Right ventricle myocardium superior (tissue), 1 donor: Measurements from ENCODE around the gene SCCPDH. TPM values are rescaled to one million over a fixed set of nuclear protein-coding genes. Genes with fewer than 3 reads are reported as not detected.
A peak's percentile ranks its signal among the peaks of the same experiment; 100 is the strongest.
"Not testable (repeated sequence)": the region's sequence is repeated elsewhere in the genome, so short reads cannot be mapped to it uniquely, and the experiment has no call there.

Source experiments
- ATAC-seq: fragments of 200-7000 bp; cut with Tn5 transposase; one replicate; pipeline ENCODE4 v1.9.1; 2020; ENCODE audit warnings: mild to moderate bottlenecking; ENCODE audit not compliant: poor library complexity
- DNase-seq: peaks from one replicate; pipeline ENCODE4 v3.0.0-alpha.2; 2020
- intact Hi-C: fragments of 100-400 bp; cut with DNase I; formaldehyde crosslinking; loops from one replicate; pipeline ENCODE4 v1.11.2; 2022
- long read RNA-seq: library from polyadenylated mRNA; unstranded; transcript quantifications from one replicate; pipeline ENCODE4 v2.0.0, GENCODE V29; 2021
- total RNA-seq: library from RNA; stranded (reverse); fragmentation: NEBNext Ultra II Directional; extraction: Animal tissue kit (Norgen Biotek cat#: 25700); gene quantifications from one replicate; pipeline ENCODE4 v1.2.1, GENCODE V29; 2021
- donor health status: DM: no; HTN: yes; CAD: no; lungs with severe emphysema.

SCCPDH gene
- total RNA-seq = 27.6 TPM
- long read RNA-seq, transcript SCCPDH-201 (12 exons, 2,503 nt) = major isoform, 117 of 124 reads
- long read RNA-seq, partial matches to known transcripts = 2 of 124 reads
- long read RNA-seq, other reads (novel, unspliced or antisense) = 5 of 124 reads

DNA sequence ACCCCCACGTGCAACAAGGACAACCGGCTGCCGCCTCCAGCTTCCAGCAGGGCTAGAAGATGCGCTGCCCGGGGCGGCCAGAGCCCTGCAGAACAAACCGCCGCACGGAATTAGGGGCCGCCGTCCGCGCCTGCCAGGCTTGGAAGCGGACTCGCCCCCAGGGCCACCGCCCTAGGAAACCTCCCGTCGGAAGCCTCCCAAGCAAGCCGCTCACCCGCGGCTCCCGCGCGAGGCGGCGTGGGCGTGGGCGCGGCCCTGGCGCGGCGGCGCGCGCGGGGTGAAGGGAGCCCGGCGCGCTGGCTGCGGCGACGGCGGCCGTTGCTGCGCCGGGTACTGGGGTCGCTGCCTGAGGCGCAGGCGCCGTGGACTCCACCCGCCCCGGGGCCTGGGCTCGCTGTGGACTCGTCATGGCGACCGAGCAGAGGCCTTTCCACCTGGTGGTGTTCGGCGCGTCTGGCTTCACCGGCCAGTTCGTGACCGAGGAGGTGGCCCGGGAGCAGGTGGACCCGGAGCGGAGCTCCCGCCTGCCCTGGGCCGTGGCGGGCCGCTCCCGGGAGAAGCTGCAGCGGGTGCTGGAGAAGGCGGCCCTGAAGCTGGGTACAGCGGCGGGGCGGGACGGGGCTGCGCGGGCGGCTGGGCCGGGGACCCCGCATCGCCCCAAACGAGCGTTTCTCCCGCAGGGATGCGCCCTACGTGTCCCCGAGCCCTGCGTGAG lies at the start of gene SCCPDH:
TSS of gene SCCPDH (plus strand) at position 394 of the 715 bp plus-strand sequence. CDS start at position 408, 14 bp downstream.
- ATAC-seq = peak; percentile 95
- peak; percentile 84 for DNase-seq
- intact Hi-C loops = no loop called here

DNA sequence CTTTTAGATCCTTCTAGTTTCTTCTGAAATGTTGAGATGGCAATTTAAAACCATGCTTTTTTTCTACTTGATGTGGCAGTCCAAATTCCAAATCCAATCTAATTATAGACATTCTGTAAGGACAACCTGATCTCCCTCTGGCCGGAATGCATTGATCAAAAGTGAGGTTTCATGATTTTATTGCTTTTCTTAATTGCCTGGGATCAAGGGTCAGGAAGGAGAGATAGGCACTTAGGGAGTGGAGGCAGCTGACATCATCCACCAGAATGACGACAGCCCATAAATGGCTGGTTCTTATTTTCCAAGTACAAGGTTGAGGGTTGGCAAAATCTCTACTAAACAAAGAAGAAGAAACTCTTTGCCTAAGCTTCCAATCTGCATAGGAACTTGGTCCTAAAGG lies 46.4 kb upstream of the SCCPDH start:
- DNase-seq (no peak), ATAC-seq (no peak)
- intact Hi-C loops = no loop called here

DNA sequence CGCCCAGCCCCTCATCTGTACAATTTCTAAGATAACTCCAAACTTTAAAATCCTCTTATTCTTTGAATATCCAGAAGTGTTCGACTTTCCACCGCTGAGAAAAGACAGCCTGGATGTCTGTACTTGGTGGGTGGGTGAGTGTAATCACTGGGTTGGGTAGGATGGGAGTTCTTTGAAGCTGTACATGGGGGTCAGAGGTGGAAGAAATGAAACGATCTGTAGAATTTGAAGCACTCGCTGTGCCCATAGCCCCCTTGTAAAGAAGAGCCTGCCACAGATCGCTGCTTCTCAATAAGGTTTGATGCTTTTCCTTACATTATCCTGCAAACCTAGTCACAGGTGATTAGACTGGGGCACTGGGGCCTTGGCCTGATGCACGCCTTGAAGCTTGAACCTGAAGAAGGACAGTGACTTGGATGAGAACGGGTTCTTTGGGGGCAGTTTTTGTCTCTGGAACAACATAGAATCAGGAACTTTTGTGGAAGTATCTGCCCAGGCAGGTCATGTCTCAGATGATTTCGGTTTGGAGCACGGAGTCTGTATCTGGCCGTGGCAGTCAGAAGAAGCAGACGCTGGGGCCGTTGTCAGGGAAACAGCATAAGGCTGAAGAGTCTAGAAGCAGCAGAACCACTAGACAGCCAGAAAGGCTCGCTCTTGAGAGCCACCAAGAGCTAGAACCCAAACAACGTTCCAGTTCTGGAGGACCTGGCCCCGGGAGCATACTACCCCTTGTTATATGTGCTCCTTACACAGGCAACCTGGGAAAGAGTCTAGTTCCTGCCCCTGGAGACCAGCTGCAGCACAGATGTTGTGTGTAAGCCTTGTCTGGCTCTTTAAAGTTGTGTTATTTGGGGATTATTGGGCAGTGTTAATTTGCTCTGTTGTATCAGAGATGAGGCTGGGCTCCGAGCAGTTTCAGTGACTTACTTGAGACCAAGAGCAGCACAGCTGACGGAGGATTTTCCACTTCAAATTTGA lies 45.1 kb upstream of the SCCPDH start:
- ATAC-seq = peak; percentile 49
- DNase-seq = no peak
- intact Hi-C loops = no loop called here

DNA sequence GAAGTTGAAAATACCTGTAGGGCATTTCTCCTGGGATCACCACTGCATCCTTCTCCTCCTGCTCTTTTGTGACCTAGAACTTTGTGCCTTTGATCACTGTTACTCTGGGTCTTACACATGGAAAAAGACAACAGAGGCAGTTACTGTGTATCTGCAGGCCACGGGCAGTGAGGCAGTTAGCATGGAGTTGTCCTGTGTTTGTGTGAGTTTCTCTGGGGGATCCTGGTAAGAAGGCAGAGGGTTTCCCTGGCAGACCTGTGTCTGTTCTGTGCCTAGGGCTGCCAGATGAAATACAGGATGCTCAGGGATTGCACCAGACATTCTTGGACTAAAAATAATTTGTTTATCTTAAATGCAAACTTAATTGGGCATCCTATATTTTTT lies 44.4 kb upstream of the SCCPDH start:
- intact Hi-C loops = no loop called here
- DNase-seq (no peak), ATAC-seq (no peak)

DNA sequence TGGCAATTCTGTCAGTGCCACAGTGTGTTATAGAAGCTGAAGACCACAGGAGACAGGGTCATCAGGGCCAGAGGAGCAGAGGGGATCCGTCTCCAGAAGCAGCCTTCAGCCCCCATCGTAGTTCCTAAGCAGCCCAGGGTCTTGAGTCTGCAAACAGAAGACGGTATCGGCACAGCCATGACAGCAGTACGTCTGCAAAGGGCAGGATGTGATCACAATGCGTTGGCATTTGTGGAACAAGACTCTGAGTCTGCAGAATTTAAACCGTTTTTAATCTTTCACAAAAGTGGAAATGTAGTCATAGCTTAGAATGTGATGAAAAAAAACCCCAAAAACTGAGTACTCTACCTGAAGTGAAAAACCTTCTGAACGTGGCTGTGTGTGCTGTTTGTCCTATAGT lies 44.0 kb upstream of the SCCPDH start:
- intact Hi-C loops = no loop called here
- ATAC-seq (no peak), DNase-seq (no peak)

- peak; percentile 3 for ATAC-seq
- intact Hi-C loops = no loop called here
Measured at GRCh38 chr1:246680696-246681130, 43.5 kb upstream of the SCCPDH start.

DNA sequence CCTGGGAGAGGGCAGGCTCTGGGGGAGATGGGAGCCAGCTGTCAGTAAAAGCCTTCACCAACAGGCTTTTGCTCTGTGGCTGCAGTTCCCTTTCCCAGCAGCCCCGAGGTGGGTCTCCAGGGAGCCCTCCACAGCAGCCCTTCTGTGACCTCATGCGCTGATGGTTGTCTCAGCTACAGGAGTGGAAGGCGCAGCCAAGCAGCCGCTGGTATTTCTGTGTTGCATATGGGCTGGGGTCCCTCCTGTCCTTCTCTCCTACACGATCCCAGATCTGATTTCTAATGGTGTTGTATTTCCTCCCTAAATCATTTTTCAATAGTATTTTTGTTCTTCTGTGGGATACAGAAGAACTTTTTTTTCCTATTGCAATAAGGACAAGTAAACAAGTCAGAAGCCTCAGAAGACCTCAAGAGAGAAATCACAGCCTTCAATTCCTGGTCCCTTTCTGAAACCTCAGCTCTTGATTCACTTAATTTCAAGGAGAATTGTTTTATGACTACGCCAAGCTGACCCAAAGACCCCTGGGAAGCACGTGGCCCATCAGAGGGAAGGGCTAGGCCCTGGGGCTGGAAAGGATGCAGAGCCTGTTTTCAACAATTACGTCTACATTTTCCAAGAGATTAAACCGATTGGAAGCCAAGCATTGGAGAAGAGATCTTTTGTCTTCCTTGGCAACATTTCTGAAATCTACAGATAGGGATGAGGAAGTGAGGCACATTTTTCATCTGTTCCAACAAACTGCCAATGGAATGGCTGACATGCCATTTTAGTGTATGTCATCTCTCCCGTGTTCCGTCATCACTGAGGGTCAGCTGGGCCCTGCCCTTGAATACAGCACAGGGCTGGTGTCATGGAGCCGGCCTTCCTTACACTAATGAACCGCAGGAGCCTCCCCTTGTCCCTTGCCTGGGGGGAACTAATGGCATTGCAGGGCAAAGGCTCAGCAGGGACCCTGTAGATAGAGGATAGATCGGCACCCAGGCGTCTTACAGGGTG lies 42.0 kb upstream of the SCCPDH start:
- intact Hi-C loops = no loop called here
- peak; percentile 77 for DNase-seq
- peak; percentile 79 for ATAC-seq

More at GRCh38 chr1:246680696-246681130, 43.5 kb upstream of the SCCPDH start:
- DNase-seq = no peak

DNA sequence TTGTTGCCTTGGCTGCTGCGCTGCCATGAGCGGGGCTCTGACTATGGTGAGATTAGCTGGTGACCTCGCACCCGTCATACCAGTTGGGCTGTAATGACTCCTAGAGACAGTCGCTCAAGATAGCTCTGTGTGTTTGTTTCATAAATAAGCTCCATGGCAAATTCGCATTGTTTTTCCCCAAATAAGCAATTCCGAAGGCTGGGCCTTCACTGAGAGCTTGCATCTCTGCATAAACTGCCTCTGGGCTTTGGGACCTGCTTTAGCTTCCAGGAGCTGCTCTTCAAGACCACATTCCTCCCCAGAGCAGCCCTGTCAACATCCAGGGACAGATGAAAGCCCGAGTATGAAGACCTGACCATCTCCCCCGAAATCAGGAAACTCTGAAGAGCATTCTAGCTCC lies 40.7 kb upstream of the SCCPDH start:
- DNase-seq (no peak), ATAC-seq (no peak)
- intact Hi-C loops = no loop called here

- intact Hi-C loops = no loop called here
- no peak for ATAC-seq
- DNase-seq = no peak
Measured at GRCh38 chr1:246687002-246687401, 37.2 kb upstream of the SCCPDH start.

- DNase-seq = peak; percentile 58
- intact Hi-C loops = no loop called here
- ATAC-seq = peak; percentile 95
Measured at GRCh38 chr1:246689409-246690008, 34.7 kb upstream of the SCCPDH start.

GRCh38 chr1:246690100-246690499 lies 34.1 kb upstream of the SCCPDH start:
- DNase-seq (no peak), ATAC-seq (no peak)
- intact Hi-C loops = no loop called here

DNA sequence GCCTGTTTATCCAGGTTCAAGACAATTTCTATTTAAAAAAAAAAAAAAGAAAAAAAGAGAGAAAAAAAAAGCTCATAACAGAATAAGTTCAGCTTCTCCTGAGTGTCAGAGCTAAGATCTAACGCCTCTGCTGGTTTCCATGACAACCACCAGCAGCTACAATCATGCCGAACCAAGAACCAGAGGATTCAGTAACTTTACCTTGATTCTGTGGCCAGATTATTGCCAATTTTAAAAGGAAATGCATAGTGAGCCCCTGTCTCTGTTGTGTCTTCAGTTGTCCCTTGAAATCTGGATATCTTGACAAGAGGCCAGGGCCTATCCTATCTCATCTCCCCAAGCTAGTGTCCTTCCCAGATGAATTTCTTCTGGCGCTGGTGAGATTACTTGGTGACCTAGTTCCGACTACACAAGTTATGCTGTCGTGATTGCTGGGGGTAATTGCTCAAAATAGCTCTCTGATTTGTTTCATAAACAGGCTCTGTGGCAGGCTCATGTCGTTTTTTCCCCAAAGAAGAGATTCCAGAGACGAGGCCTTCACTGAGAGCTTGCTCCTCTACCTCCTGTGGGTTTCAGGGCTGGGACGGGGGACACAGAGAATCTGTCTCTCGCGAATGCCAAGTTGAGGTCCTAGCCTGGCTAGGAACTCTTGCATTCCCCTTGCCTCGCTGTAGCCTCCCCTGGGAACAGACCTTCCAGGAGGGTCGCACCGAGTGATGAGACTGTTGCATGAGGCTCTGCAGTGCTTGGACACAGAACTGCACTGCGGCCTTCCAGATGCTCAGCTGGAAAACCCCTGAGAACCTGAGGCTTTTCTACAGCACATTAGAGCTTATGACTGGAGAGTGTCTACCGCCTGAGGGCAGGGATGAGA lies 32.4 kb upstream of the SCCPDH start:
- DNase-seq (no peak), ATAC-seq (peak; percentile 40)
- intact Hi-C loops = no loop called here

DNA sequence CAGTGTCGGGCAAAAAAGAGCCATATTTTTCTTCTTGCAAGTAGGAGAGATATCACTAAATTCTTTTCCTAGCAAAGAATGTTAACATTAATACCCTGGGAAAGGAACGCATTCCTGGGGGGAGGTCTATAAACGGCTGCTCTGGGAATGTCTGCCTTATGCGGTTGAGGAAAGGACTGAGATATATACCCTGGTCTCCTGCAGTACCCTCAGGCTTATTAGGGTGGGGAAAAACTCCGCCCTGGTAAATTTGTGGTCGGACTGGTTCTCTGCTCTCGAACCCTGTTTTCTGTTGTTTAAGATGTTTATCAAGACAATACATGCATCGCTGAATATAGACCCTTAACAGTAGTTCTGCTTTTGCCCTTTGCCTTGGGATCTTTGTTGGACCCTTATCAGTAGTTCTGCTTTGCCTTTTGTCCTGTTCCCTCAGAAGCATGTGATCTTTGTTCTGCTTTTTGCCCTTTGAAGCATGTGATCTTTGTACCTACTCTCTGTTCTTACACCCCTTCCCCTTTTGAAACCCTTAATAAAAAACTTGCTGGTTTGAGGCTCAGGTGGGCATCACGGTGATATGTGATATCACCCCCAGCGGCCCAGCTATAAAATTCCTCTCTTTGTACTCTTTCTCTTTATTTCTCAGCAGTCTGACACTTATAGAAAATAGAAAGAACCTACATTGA lies 29.9 kb upstream of the SCCPDH start:
- intact Hi-C loops, DNase-seq, ATAC-seq: not testable (repeated sequence)

DNA sequence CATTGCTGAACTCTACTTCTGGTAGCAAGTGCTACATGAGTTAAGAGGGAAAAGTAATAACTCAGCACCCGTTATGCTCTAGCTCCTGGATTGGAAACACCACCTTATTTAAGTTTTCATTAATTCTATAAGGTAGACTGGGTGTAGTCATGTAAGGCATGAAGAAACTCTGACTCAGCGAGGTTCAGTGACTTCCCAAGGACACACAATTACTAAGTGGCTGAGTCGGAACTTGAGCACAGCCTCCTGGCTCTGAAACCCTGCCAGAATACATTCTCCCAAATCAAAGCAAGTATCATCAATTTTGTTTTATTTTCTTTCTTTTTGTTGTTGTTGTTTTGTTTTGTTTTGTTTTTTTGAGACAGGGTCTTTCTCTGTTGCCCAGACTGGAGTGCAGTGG lies 29.1 kb upstream of the SCCPDH start:
- ATAC-seq = no peak
- no peak for DNase-seq
- intact Hi-C loops = loop anchor here (5.0 kb wide), 2 partner anchors 128 to 198 kb away; partner anchors contain the start of genes CNST and TFB2M

- no peak for DNase-seq
- intact Hi-C loops = loop anchor here (5.0 kb wide), 2 partner anchors 128 to 198 kb away; partner anchors contain the start of genes CNST and TFB2M
- ATAC-seq = no peak
Measured at GRCh38 chr1:246695666-246696065, 28.5 kb upstream of the SCCPDH start.

- DNase-seq = no peak
- intact Hi-C loops = loop anchor here (5.0 kb wide), 2 partner anchors 131 to 201 kb away; partner anchors contain the start of genes CNST and TFB2M
- no peak for ATAC-seq
Measured at GRCh38 chr1:246698466-246699094, 25.6 kb upstream of the SCCPDH start.
